Measurements from ENCODE around the gene LYVE1.

LYVE1 gene

DNA sequence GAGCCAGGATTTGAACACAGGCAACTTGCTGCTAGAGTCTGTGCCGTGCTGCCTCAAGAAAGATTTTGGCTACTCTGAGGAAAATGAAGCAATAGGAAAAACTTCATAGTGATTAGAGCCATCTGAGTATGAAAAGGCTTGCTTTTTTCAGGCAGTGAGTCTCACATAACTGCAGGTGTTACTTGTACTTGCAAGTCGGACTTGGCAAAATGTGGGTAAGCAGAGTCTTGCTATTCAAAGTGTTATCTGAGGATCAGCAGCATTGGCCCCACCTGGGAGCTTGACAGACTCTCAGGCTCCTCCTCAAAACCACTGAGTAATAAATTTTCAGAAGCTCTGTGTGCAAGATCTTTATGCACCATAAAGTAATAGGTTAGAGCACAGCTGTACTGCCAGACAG is 45.5 kb downstream of the LYVE1 start:
- no peak for DNase-seq (ENCODE audit: low read depth in 2 of 2)

- DNase-seq (ENCODE audit: low read depth in 2 of 2), result no peak
Measured at GRCh38 chr11:10522276-10522675, 46.2 kb downstream of the LYVE1 start.

DNA sequence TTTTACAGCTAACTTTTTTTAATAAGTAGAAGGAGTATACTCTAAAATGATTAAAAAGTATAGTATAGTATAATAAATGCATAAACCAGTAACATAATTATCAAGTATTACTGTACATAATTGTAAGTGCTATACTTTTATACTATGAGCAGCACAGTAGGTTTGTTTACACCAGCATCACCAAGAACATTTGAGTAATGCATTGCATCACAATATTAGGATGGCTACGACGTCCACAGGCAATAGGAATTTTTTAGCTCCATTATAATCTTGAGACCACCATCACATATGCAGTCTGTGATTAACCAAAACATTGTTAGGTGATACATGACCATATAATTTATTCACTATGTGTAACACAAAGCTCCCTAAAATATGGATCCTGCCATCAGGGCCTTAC is 47.9 kb downstream of the LYVE1 start:
- no peak for DNase-seq (ENCODE audit: low read depth in 2 of 2)

- DNase-seq (ENCODE audit: low read depth in 2 of 2), result no peak
Measured at GRCh38 chr11:10519630-10520029, 48.8 kb downstream of the LYVE1 start.

GRCh38 chr11:10518891-10519290 is 49.6 kb downstream of the LYVE1 start:
- DNase-seq (ENCODE audit: low read depth in 2 of 2), result no peak

- no peak for DNase-seq (ENCODE audit: low read depth in 2 of 2)
Measured at GRCh38 chr11:10518123-10518522, 50.3 kb downstream of the LYVE1 start.

DNA sequence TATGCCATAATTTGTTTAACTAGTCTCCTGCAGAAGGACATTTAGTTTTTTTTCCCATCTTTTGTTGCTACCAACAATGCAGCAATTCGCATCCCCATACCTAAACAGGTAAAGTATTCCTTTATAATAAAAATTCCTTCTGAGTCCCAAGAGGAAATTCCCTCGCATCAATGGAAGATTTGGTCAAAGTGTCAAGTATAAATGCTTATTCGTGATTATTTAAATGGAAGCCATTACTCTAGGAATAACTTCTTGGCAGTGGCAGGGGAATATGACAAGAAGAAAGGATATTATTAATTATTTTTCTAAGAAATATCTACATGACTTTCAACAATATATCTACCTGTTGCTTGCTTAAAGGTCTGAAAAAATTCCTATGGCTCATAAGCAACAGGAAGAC is 53.0 kb downstream of the LYVE1 start:
- no peak for DNase-seq (ENCODE audit: low read depth in 2 of 2)

GRCh38 chr11:10514709-10515108 is 53.8 kb downstream of the LYVE1 start:
- no peak for DNase-seq (ENCODE audit: low read depth in 2 of 2)

- no peak for DNase-seq (ENCODE audit: low read depth in 2 of 2)
Measured at GRCh38 chr11:10514202-10514601, 54.3 kb downstream of the LYVE1 start.

- no peak for DNase-seq (ENCODE audit: low read depth in 2 of 2)
Measured at GRCh38 chr11:10511181-10511621, 57.3 kb downstream of the LYVE1 start.
